KMS-11 (cell line): ENCODE measurements around the gene STIMATE.

ENCODE experiments used
- H2AFZ ChIP-seq: fragments of 200-600 bp; sonication (generic); 2 replicates; pipeline ENCODE4 v1.6.1; 2016; ENCODE audit warnings: antibody characterized with exemption, mixed run types, low read depth
- H3K27ac ChIP-seq: fragments of 200-600 bp; sonication (generic); 2 replicates; pipeline ENCODE4 v1.6.1; 2016; ENCODE audit warnings: mild to moderate bottlenecking, mixed run types
- H3K27me3 ChIP-seq: fragments of 200-600 bp; sonication (generic); 2 replicates; pipeline ENCODE4 v1.6.1; 2017; ENCODE audit warnings: mild to moderate bottlenecking, low read depth, mixed run types, moderate library complexity; ENCODE audit not compliant: insufficient read depth
- H3K36me3 ChIP-seq: fragments of 200-600 bp; sonication (generic); 2 replicates; pipeline ENCODE4 v1.6.1; 2017; ENCODE audit warnings: mild to moderate bottlenecking, mixed run types; ENCODE audit not compliant: insufficient read depth
- H3K4me1 ChIP-seq: fragments of 200-600 bp; sonication (generic); 2 replicates; pipeline ENCODE4 v1.6.1; 2016; ENCODE audit warnings: mild to moderate bottlenecking, low read depth, mixed run types; ENCODE audit not compliant: poor library complexity, severe bottlenecking
- H3K4me2 ChIP-seq: fragments of 200-600 bp; sonication (generic); 2 replicates; pipeline ENCODE4 v1.7.0; 2016; ENCODE audit warnings: mild to moderate bottlenecking, mixed run types
- H3K4me3 ChIP-seq: fragments of 200-600 bp; sonication (generic); IDR thresholded peaks from 2 replicates; pipeline ENCODE4 v1.6.1; 2017; ENCODE audit warnings: low read depth, low read length, mixed read lengths; ENCODE audit not compliant: insufficient read depth
- H3K79me2 ChIP-seq: fragments of 200-600 bp; sonication (generic); 2 replicates; pipeline ENCODE4 v1.6.1; 2016; ENCODE audit warnings: low read depth, mixed run types; ENCODE audit not compliant: insufficient read depth
- H3K9ac ChIP-seq: fragments of 200-600 bp; sonication (generic); 2 replicates; pipeline ENCODE4 v1.6.1; 2016; ENCODE audit warnings: mild to moderate bottlenecking, mixed run types
- H4K20me1 ChIP-seq: fragments of 200-600 bp; sonication (generic); 2 replicates; pipeline ENCODE4 v1.6.1; 2016; ENCODE audit warnings: mild to moderate bottlenecking, mixed run types; ENCODE audit not compliant: insufficient read depth
- CTCF ChIP-seq: fragments of 200-600 bp; sonication (generic); conservative IDR thresholded peaks from 2 replicates; pipeline ENCODE4 v1.6.1; 2017; ENCODE audit warnings: low read depth, mild to moderate bottlenecking, antibody characterized with exemption, low read length, moderate library complexity, mixed read lengths

The STIMATE gene

DNA sequence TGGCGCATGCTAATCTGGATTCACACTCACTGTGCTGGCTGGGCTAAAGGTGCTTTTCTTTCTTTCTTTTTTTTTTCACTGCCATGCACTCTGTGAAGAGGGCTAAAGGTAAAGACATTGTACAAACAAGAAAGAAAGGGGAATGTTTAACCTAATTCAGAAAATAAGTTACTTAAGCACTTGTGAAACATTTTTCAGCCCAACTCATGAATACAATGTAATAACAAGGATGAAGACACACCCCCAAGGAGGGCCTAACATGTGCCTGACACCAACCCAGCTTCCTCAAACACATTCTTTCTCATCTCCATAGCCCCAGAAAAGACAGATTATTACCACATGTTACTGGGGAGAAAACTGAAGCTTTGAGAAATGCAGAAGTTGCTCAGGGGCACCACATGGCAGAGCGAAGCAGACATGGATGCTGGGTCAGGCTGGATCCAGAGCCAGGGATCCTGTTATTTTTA lies 5.7 kb downstream of the STIMATE start:
- Histone ChIP-seq H3K79me2 (no peaks in the 10 kb centered on the region), H3K27me3 (no peaks in the 10 kb centered on the region), H2AFZ (no peak overlapping the region), H3K27ac (no peak overlapping the region), H3K4me2 (no peak overlapping the region), H4K20me1 (no peaks in the 10 kb centered on the region), H3K9ac (no peak overlapping the region), H3K4me1 (no peaks in the 10 kb centered on the region), H3K4me3 (no peak overlapping the region), H3K36me3 (no peaks in the 10 kb centered on the region)
- TF ChIP-seq CTCF = no peak

GRCh38 chr3:52891164-52891563 lies 6.2 kb downstream of the STIMATE start:
- H3K27me3 ChIP-seq = no peaks in the 10 kb centered on the region
- H3K4me1 ChIP-seq = no peaks in the 10 kb centered on the region
- no peak overlapping the region for H3K27ac ChIP-seq
- no peak for TF ChIP-seq CTCF
- H3K36me3 ChIP-seq = no peaks in the 10 kb centered on the region
- no peak overlapping the region for H3K9ac ChIP-seq
- H2AFZ ChIP-seq = no peak overlapping the region
- H3K4me2 ChIP-seq = no peak overlapping the region
- H3K79me2 ChIP-seq = no peaks in the 10 kb centered on the region
- H4K20me1 ChIP-seq = no peaks in the 10 kb centered on the region
- no peak overlapping the region for H3K4me3 ChIP-seq

GRCh38 chr3:52890735-52891134 lies 6.6 kb downstream of the STIMATE start:
- H2AFZ ChIP-seq = no peak overlapping the region
- H3K4me1 ChIP-seq = no peaks in the 10 kb centered on the region
- no peak overlapping the region for H3K9ac ChIP-seq
- no peak overlapping the region for H3K4me3 ChIP-seq
- no peak overlapping the region for H3K4me2 ChIP-seq
- H3K79me2 ChIP-seq = no peaks in the 10 kb centered on the region
- no peaks in the 10 kb centered on the region for H4K20me1 ChIP-seq
- no peaks in the 10 kb centered on the region for H3K36me3 ChIP-seq
- no peaks in the 10 kb centered on the region for H3K27me3 ChIP-seq
- H3K27ac ChIP-seq = no peak overlapping the region
- no peak for TF ChIP-seq CTCF

- no peaks in the 10 kb centered on the region for H4K20me1 ChIP-seq
- H3K9ac ChIP-seq = no peak overlapping the region
- no peaks in the 10 kb centered on the region for H3K36me3 ChIP-seq
- no peak overlapping the region for H3K27ac ChIP-seq
- H3K4me1 ChIP-seq = no peaks in the 10 kb centered on the region
- H2AFZ ChIP-seq = no peak overlapping the region
- H3K4me2 ChIP-seq = no peak overlapping the region
- TF ChIP-seq CTCF = no peak
- no peaks in the 10 kb centered on the region for H3K27me3 ChIP-seq
- H3K4me3 ChIP-seq = no peak overlapping the region
- no peaks in the 10 kb centered on the region for H3K79me2 ChIP-seq
Measured at GRCh38 chr3:52889901-52890300, 7.4 kb downstream of the STIMATE start.
